SHP77 treated with DMSO at 0.1 percent for 48 hours (cell line): ENCODE data around the gene VIL1.

ENCODE experiments used
- DNase-seq: peaks from one replicate; lab custom pipeline; 2025; lab: John Stamatoyannopoulos, UW

The VIL1 gene

DNA sequence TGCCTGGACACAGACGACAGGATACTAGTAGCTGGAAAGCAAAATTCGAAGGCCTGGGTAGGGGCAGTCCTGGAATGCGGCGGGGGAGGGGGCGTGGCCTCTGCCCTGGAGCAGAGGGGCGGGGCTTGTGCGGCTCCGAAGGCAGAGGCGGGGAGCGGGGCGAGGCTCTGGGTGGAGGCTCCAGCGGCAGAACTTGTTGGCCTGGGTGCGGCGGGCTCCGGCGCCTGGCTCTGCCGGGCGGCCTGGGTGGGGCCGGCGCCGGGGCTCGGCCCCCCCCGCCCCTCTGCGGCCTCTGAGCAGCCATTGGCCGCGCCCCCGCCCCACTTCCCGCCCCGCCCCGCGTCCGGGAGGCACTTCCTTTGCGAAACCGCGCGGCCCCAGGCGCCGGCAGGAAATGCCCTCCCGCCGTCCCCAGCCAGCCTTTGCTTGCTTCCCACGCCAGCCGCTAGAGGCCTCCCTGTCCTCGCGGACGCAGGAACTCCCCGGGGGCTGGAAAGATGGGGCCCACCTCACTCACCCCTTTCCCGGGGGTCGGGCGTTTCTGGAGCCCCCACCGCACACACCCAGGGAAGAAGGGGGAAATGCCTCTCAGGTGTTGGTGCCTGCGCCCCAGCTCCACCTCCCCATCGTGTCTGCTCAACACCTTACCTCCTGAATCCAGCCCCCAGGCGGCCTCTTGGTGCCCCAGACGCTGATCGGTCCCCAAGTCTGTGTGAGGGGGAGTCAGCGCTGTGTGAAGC is 12.5 kb upstream of the VIL1 start:
- peak; percentile 92 for DNase-seq

DNA sequence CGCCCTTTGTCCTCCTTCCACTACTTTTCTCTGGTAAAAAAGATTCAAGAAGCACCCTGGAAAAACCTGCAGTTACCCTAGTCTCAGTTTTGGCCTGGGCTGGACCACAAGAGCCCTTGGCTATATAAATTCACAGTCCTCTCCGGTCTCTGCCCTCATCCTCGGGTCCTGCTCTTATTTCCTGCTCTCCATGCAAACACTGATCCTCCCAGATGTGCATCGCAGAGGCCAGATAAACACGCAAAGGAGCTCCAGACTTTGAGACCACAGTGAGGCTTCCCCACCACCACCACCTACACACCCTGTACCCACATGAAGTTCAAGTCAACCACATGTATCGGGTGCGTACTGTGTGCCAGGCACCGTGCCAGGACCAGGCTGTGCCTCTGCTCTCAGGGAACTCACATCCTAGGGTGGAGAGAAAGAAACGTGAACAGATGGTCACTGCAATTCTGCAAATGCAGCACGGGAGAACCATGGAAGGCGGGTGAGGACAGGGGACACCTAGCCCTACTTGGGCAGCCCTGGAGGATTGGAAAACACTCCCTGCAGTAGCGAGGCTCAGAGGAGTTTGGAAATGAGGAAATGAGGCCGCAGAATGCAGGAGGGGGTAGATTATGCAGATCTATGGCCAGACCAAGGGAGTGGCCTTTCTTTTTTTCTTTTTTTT is 11.8 kb upstream of the VIL1 start:
- DNase-seq: peak; percentile 21

DNA sequence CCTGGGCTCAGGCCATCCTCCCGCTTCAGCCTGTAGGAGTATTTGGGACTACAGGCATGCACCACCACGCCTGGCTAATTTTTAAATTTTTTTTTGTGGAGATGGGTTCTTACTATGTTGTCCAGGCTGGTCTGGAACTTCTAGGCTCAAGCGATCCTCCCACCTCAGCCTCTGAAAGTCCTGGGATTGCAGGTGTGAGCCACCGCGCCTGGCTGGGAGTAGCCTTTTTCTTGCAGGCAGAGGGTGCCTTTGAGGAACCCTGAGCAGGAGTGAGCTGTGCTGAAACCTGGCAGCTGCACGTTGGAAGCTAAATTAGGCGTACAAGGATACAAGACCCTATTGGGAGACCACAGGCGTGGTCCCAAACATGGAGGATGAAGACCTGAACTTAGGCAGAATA is 11.2 kb upstream of the VIL1 start:
- DNase-seq: no peak

DNA sequence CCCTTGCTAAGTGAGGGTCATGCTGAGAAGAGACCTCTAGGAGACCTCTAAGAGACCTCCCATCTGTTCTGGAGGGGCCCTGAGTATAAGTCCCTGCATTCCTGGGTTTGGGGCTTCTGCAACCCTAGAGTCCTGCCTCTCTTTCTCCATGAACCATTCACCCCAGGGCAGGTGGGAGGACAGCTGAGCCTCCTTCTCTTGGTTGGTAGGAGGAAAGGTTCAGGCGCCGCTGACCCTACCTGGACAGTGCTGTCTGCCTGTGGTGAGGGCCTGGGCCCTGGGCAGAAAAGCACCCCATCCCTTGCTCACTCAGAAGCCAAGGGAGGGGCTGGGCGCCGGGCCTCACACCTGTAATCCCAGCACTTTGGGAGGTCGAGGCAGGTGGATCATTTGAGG is 604 bp upstream of the VIL1 start:
- DNase-seq: no peak

DNA sequence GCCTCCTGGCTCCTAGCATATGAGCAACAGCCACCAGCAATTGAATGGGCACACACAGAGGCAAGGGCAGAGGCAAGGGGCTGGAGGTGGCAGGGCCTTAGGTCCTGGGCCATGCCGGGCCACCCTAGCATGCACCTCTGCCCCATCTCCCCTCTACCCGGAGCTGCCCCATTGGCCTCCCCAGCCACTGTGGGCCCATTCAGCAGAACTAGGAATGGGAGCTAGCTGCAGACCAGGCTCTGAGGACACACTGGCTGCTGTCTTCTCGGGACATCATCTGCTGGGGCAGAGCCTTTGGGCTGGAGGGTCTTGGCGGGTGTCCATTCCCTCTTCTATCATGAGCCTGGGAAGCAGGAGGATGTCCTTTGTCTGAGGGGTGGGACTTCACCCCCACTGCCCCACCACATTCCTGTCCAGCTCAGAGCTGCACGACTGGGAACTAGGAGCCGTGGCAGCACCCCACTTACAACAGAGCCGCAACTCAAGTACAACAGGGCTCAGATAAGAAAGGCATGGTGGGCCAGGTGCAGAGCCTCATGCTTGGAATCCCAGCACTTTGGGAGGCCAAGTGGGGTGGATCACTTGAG is 800 bp downstream of the VIL1 start:
- DNase-seq: no peak

DNA sequence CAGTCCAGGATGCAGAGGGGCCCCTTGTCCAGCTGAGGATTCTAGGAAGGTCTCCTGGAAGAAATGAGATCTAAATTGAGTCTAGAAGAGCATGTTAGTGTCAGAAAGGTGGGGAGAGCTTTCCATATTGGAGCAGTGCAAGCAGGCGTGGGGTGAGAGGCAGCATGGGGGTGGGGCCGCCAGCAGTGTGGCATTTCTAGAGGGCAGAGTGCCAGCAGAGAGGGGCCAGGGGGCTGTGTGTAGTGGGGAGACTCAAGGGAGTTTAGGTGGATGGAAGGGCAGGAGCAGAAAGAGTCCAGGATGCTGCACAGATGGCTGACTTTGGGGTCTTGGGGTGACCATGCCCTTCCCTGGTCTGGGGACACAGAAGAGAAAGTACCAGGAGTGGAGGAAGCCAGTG is 2.1 kb downstream of the VIL1 start:
- no peak for DNase-seq

DNA sequence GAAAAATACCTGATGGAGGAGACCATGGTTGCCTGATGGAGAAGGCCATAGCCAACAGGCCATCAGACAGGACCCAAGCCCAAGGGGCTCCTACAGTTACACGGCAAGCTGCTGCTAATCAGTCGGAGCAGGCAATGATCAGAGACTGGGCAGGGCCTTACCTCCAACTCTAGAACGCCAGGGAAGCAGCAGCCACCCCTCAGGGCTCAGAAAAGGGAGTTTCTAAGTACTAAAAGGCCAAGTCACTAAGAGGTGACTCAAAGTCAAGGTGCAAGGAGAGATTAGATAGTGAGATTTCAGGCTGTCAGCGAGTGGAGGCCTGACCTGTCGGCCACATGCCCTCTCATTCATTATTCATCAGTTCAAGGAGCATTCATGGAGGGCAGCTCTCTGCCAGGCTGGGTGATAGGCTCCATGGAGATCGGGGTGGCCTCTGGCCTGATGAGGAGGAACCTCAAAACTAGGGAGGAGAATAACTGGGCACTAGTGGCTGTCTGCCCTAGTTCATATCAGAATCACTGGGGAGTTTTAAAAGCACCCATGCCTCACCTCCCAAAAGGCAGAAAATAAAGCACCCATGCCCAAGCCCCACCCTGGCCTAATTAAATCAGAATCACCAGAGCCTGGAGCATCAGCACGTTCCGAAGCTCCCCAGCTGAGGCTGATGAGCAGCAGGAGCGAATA is 3.6 kb downstream of the VIL1 start:
- DNase-seq: no peak

DNA sequence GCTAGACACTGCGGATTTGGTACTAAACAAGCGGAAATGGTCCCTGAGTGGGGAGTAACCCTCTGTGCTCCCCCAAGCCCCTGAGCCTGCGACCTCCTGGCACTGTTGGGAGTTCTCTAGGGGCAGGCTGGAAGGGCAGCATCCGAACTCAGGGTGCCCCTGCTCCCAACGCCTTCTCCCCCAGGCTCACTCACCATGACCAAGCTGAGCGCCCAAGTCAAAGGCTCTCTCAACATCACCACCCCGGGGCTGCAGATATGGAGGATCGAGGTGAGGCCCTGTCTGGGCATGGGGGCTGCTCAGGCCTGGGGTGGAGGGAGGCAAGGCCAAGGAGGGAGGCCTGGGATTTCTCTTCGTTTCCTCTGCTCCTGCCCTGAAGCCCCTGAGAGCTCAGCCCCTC is 4.7 kb downstream of the VIL1 start:
- DNase-seq: no peak

DNA sequence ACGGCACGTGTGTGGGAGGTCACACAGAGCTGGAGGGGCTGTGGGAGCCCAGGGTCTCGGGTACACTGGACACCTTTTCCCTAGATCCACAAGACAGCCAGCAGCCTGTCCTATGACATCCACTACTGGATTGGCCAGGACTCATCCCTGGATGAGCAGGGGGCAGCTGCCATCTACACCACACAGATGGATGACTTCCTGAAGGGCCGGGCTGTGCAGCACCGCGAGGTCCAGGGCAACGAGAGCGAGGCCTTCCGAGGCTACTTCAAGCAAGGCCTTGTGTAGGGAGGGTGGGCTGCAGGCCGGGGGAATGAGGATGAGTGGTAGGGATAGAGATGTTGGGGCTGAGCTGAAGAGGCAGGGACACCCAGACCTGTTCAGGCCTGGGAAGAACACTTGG is 6.6 kb downstream of the VIL1 start:
- no peak for DNase-seq

DNA sequence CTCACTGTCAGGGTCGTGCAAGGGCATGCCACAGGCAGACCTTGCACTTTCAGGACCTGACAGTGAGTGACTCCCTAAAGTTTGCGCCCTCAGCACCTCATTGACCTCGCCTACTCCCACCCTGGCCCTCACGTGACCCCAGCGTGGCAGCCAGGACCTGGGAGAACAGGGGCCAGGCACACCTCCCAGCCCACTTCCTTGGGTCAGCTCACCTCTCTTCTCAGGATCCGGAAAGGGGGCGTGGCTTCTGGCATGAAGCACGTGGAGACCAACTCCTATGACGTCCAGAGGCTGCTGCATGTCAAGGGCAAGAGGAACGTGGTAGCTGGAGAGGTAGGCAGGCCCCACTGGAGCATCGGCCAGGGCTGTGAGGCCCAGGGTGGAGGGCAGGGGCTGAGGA is 8.8 kb downstream of the VIL1 start:
- DNase-seq: no peak

DNA sequence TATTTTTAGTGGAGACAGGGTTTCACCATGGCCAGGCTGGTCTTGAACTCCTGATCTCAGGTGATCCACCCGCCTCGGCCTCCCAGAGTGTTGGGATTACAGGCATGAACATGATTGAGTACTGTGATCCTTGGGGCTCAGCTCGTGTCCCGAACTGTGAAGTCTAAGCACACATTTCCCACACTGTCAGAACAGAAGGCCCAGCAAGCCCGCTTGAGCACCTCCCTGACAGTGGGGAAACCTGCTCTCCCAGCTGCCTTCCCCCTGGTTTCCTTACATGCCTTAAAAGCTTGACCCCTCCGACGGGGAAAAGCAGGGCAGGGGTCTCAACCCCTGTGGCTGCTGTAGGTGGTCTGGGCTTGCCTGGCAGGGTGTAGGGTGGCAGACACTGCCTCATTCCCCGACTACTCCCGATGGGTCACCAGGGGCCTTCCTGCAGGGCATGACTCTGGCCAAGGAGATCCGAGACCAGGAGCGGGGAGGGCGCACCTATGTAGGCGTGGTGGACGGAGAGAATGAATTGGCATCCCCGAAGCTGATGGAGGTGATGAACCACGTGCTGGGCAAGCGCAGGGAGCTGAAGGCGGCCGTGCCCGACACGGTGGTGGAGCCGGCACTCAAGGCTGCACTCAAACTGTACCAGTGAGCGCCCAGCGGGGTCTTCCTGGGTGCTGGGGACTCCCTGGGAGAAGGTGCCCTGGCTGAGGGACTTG is 10.1 kb downstream of the VIL1 start:
- DNase-seq: no peak

DNA sequence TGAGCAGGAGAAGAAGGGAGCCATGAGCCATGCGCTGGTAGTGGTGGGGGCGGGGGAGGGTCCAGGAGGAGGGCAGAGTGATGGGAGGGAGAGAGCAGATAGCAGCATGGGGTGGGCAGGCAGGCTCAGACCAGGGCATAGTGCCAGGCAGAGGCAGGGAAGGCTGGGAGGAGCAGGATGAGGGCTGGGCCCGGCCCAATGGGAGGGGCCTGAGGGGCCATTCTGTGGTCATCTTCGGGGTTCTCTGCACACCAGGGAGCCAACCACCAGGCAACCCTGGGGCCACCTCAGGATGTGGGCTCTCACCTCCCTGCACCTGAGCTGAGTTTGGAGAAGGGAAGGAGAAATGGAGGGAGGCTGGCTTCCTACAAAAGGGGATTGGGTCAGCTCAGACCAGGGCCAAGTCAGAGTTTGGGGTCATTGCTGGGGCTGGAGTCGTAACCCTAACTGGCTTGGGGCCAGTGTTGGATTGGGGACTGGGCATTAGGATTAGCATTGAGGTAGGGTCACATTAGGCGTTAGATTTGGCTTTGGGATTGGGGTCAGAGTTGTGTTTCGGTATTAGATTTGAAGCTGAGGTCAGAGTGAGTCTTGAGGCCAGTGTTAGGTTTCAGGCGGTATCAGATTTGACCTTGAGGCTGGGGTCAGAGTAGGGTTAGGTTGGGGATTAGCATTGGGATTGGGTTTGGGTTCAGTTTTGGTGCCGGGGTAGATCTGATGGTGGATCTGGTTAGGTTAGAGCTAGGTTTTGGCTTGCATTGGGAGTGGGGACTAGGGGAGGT is 11.2 kb downstream of the VIL1 start:
- no peak for DNase-seq

DNA sequence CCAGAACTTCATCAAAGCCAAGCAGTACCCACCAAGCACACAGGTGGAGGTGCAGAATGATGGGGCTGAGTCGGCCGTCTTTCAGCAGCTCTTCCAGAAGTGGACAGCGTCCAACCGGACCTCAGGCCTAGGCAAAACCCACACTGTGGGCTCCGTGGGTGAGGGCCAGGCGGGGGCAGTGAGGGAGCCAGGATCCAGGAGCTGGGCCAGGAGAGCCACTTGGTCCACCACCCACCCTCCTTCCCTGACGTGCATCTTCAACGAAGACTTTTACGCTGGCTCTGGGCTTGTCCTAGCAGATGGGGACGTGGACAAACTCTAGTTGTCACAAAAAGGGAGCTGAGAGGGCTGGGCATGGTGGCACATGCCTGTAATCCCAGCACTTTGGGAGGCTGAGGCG is 11.8 kb downstream of the VIL1 start:
- DNase-seq: no peak

DNA sequence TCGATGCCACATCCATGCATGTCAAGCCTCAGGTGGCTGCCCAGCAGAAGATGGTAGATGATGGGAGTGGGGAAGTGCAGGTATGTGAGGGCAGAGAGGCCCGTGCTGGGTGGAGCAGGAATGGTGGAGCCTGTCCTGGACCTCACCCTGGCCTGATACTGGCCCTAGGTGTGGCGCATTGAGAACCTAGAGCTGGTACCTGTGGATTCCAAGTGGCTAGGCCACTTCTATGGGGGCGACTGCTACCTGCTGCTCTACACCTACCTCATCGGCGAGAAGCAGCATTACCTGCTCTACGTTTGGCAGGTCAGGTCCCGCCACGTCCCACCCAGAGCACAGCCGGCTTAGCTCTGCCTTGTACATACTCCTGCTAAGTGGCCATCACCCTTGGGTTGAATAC is 13.0 kb downstream of the VIL1 start:
- no peak for DNase-seq

DNA sequence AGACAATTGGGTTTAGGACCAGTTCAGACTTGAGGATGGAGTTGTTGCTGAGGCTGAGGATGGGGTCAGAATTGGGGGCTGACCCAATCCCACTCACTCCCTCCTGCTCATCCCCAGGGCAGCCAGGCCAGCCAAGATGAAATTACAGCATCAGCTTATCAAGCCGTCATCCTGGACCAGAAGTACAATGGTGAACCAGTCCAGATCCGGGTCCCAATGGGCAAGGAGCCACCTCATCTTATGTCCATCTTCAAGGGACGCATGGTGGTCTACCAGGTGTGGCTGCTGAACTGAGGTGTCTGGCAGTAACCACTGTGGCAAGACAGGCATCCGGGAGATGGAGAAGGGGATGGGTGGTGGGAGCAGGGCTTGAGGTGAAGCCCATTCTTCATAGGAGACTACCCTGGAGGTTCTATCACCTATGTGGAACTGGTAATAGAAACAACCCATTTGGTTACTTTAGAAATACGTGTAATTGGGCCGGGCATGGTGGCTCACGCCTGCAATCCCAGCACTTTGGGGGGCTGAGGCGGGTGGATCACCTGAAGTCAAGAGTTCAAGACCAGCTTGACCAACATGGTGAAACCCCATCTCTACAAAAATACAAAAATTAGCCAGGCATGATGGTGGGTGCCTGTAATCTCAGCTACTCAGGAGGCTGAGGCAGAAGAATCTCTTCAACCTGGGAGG is 13.9 kb downstream of the VIL1 start:
- no peak for DNase-seq

DNA sequence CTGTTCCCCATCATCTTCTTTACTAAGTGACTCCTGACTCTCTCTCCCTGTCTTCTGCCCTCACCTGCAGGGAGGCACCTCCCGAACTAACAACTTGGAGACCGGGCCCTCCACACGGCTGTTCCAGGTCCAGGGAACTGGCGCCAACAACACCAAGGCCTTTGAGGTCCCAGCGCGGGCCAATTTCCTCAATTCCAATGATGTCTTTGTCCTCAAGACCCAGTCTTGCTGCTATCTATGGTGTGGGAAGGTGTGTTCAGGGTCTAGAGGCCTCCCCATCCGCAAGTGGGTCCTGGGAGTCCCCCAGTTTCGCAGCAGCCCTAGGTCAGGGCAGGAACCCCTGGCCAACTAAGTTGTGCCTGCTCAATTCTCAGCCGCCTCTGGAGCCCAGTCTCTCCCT is 15.5 kb downstream of the VIL1 start:
- no peak for DNase-seq

DNA sequence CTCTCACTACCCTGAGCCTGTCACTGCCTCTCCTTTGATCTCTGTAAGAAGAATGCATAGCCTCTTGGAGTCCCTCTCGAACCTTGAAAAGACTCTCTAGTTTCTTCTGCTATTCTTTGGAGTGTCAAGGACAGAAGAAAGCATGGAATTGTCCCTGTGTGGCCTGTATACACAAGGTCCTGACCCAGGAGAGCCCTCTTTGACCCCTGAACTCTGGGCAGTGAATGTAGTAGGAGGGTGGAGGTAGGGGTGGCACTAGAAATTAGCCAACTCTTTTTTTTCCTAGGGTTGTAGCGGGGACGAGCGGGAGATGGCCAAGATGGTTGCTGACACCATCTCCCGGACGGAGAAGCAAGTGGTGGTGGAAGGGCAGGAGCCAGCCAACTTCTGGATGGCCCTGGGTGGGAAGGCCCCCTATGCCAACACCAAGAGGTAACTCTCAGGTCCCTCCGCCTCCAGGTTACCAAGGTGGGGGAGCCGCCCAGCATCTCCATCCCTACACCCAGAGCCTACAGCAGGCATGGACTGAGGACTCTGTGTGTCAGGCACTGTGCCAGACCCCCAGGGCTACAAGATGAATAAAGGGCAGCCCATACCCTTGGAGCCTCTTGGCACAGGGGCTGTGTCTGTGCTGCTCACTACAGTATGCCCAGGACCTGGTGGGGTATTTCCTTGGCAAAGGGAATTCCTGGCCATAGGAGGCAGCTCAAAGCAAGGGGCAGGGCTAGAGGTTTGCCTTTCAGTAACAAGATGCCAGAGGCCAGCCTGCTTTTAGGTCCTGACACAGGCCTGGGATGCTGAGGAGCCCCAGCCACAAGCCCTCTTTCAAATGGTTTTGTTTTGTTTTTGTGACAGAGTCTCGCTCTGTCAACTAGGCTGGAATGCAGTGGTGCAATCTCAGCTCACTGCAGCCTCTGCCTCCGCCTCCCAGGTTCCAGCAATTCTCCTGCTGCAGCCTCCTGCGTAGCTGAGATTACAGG is 16.4 kb downstream of the VIL1 start:
- DNase-seq: no peak

DNA sequence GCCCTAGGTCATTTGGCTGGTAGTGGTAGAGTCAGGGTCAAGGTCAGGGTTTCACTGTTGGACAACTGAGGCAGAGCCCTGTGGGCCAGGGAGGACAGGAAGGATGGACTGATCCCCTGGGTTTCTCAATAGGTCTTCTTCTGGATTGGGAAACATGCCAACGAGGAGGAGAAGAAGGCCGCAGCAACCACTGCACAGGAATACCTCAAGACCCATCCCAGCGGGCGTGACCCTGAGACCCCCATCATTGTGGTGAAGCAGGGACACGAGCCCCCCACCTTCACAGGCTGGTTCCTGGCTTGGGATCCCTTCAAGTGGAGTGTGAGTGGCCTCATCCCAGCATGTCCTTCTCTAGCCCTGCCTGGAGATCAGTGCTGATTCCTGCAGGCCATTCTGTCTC is 18.1 kb downstream of the VIL1 start:
- DNase-seq: no peak

DNA sequence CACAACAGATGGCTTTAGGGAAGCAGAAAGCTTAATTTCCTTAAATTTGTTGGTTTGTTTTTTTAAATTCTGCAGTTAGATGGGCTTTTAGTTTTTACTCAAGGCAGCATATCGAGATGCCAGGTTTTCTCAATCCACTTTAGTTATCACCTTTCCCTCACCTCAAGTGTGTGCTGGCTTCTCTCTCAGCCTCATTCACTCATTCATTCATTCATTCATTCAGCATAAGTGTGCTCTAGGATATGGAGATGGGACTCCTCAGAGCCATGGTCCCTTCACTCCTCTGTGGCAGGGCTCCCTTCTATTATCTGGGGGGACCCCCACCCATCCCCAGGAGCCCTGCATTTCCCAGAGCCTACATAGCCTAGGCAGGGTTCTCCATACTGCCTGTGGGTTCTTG is 19.0 kb downstream of the VIL1 start:
- no peak for DNase-seq

DNA sequence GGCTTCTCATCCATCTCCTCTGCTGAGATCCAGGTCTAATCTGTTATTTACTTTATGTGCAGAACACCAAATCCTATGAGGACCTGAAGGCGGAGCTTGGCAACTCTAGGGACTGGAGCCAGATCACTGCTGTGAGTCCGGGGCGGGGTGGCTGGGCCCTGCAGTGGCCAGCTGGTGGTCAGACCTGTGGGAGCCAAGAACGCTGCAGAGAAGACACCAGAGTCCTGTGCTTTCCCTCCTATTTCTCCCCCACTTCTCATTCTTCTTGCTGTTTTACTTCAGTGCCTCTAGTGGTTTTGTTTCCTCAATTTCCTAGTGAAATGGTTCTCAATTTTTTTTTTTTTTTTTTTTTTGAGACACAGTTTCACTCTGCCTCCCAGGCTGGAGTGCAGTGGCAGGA is 19.7 kb downstream of the VIL1 start:
- DNase-seq: no peak
